PC-9 (cell line): ENCODE measurements around the gene RECQL5.

Source experiments
- EZH2 ChIP-seq: fragments of 200-600 bp; sonication (generic); IDR thresholded peaks from 2 replicates; pipeline ENCODE4 v1.8.0; 2017; ENCODE audit warnings: antibody characterized with exemption, low read depth
- TF ChIP-seq, protein P1 (sequence below): fragments of 200-600 bp; sonication (generic); conservative IDR thresholded peaks from 2 replicates; pipeline ENCODE4 v1.6.1; 2017; ENCODE audit warnings: mixed run types, antibody characterized with exemption, mild to moderate bottlenecking, moderate library complexity

GRCh38 chr17:75590314-75590761 lies 76.6 kb downstream of the RECQL5 start:
- TF ChIP-seq, protein P1, sequence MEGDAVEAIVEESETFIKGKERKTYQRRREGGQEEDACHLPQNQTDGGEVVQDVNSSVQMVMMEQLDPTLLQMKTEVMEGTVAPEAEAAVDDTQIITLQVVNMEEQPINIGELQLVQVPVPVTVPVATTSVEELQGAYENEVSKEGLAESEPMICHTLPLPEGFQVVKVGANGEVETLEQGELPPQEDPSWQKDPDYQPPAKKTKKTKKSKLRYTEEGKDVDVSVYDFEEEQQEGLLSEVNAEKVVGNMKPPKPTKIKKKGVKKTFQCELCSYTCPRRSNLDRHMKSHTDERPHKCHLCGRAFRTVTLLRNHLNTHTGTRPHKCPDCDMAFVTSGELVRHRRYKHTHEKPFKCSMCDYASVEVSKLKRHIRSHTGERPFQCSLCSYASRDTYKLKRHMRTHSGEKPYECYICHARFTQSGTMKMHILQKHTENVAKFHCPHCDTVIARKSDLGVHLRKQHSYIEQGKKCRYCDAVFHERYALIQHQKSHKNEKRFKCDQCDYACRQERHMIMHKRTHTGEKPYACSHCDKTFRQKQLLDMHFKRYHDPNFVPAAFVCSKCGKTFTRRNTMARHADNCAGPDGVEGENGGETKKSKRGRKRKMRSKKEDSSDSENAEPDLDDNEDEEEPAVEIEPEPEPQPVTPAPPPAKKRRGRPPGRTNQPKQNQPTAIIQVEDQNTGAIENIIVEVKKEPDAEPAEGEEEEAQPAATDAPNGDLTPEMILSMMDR: no peak
- no peak for TF ChIP-seq EZH2
